GM19351 (cell line): ENCODE results near the gene TRIM38.

Source experiments
- ATAC-seq: cut with Tn5 transposase; IDR thresholded peaks from one replicate; pipeline ENCODE4 v1.9.1; 2021; ENCODE audit warnings: mild to moderate bottlenecking, moderate library complexity; ENCODE audit not compliant: unreplicated experiment

TRIM38 gene

GRCh38 chr6:26025894-26026832 is 63.6 kb downstream of the TRIM38 start:
- ATAC-seq = peak; percentile 38

GRCh38 chr6:26026833-26027490 is 64.4 kb downstream of the TRIM38 start:
- peak; percentile 46 for ATAC-seq

- ATAC-seq = no peak
Observed at GRCh38 chr6:26027491-26028211, 65.0 kb downstream of the TRIM38 start.

GRCh38 chr6:26028212-26028745 is 65.7 kb downstream of the TRIM38 start:
- no peak for ATAC-seq

- ATAC-seq = no peak
Observed at GRCh38 chr6:26028746-26029569, 66.4 kb downstream of the TRIM38 start.

- ATAC-seq = no peak
Observed at GRCh38 chr6:26029570-26029856, 66.9 kb downstream of the TRIM38 start.

- no peak for ATAC-seq
Observed at GRCh38 chr6:26029857-26030653, 67.5 kb downstream of the TRIM38 start.

- no peak for ATAC-seq
Observed at GRCh38 chr6:26030716-26031115, 68.1 kb downstream of the TRIM38 start.

- ATAC-seq = no peak
Observed at GRCh38 chr6:26031151-26031594, 68.6 kb downstream of the TRIM38 start.

- ATAC-seq = peak; percentile 57
Observed at GRCh38 chr6:26031595-26032339, 69.2 kb downstream of the TRIM38 start.

GRCh38 chr6:26032340-26033084 is 69.9 kb downstream of the TRIM38 start:
- no peak for ATAC-seq

- ATAC-seq = peak; percentile 53
Observed at GRCh38 chr6:26033085-26033940, 70.7 kb downstream of the TRIM38 start.

- no peak for ATAC-seq
Observed at GRCh38 chr6:26033941-26034354, 71.3 kb downstream of the TRIM38 start.

GRCh38 chr6:26034905-26035304 is 72.3 kb downstream of the TRIM38 start:
- ATAC-seq = no peak
